Endodermal cell (in vitro differentiated cells): ENCODE data around the gene ATP11B. TPM values are rescaled to one million over a fixed set of nuclear protein-coding genes. Genes with fewer than 3 reads are reported as not detected.

Source experiments
- DNase-seq: peaks from one replicate; pipeline ENCODE4 v3.0.0-alpha.2; 2017
- H3K27ac ChIP-seq: 2 replicates; pipeline ENCODE4 v1.5.1; 2013; ENCODE audit warnings: mild to moderate bottlenecking, low read depth, low read length, moderate library complexity
- H3K27me3 ChIP-seq: 2 replicates; pipeline ENCODE4 v1.6.1; 2013; ENCODE audit warnings: mild to moderate bottlenecking, low read length, moderate library complexity; ENCODE audit not compliant: insufficient read depth, control insufficient read depth, poor library complexity, severe bottlenecking
- H3K36me3 ChIP-seq: 2 replicates; pipeline ENCODE4 v1.7.0; 2013; ENCODE audit warnings: mild to moderate bottlenecking, low read length, moderate library complexity; ENCODE audit not compliant: control insufficient read depth, insufficient read depth
- H3K4me1 ChIP-seq: one replicate; pipeline ENCODE4 v1.7.0; 2013; ENCODE audit warnings: low read length; ENCODE audit not compliant: control insufficient read depth, insufficient read depth
- H3K4me3 ChIP-seq: 2 replicates; pipeline ENCODE4 v1.5.1; 2013; ENCODE audit warnings: mild to moderate bottlenecking, low read length, moderate library complexity
- H3K9ac ChIP-seq: 2 replicates; pipeline ENCODE4 v1.6.1; 2013; ENCODE audit warnings: mild to moderate bottlenecking, low read length, moderate library complexity; ENCODE audit not compliant: poor library complexity, severe bottlenecking; ENCODE audit errors: extremely low read depth
- H3K9me3 ChIP-seq: 2 replicates; pipeline ENCODE4 v1.6.1; 2013; ENCODE audit warnings: mild to moderate bottlenecking, low read length, moderate library complexity; ENCODE audit not compliant: control insufficient read depth
- H3K27ac Mint-ChIP-seq: 2 replicates; pipeline ENCODE4 v1.8.0; 2020; ENCODE audit warnings: mixed read lengths
- H3K27me3 Mint-ChIP-seq: 2 replicates; pipeline ENCODE4 v1.8.0; 2021; ENCODE audit warnings: mild to moderate bottlenecking, mixed read lengths; ENCODE audit not compliant: insufficient read depth
- H3K36me3 Mint-ChIP-seq: 2 replicates; pipeline ENCODE4 v1.8.0; 2020; ENCODE audit warnings: low read depth, mixed read lengths
- H3K4me1 Mint-ChIP-seq: 2 replicates; pipeline ENCODE4 v1.8.0; 2020; ENCODE audit warnings: mixed read lengths
- H3K4me3 Mint-ChIP-seq: 2 replicates; pipeline ENCODE4 v1.8.0; 2020; ENCODE audit warnings: mild to moderate bottlenecking, moderate library complexity, mixed read lengths
- H3K9me3 Mint-ChIP-seq: 2 replicates; pipeline ENCODE4 v1.8.0; 2020; ENCODE audit warnings: mild to moderate bottlenecking, mixed read lengths
- CTCF ChIP-seq: fragments of 200-600 bp; sonication (generic); conservative IDR thresholded peaks from 2 replicates; pipeline ENCODE4 v1.5.0; 2021; ENCODE audit warnings: antibody characterized with exemption, mild to moderate bottlenecking
- WGBS, 2 experiments: methylation state at CpG; one replicate each; pipeline versions ENCODE4 v1.1.5 to v1.1.7; 2013; ENCODE audit warnings: missing lambda C conversion rate in 2 of 2, mixed read lengths in 1 of 2; ENCODE audit not compliant: insufficient coverage in 1 of 2, insufficient read length in 1 of 2; 5-methylcytosine and 5-hydroxymethylcytosine counted together
- total RNA-seq, 2 donors: library from RNA; stranded (reverse); fragmentation: NEBNext Ultra II Directional in 1 of 2; extraction: Animal tissue kit (Norgen Biotek cat#: 25700) in 1 of 2; gene quantifications; 2 replicates in 1 of 2; 3 replicates in 1 of 2; pipeline ENCODE4 v1.2.1, GENCODE V29; 2021

ATP11B gene
- total RNA-seq, 2 donors from 2014 or later = 23.6 to 27.8 TPM

- Histone ChIP-seq H3K4me1 (no peaks in the 10 kb centered on the region), H3K27me3 (no peaks in the 10 kb centered on the region), H3K36me3 (peaks cover 14% of the 10 kb centered on the region), H3K9me3 (no peaks in the 10 kb centered on the region), H3K27ac (no peak overlapping the region), H3K9ac (no peak overlapping the region), H3K4me3 (no peak overlapping the region)
- no peak for TF ChIP-seq CTCF
- DNase-seq = no peak
- 88 to 93% methylated on average over 2 to 4 of the region's 4 CpGs for WGBS, 2 experiments
- no peak overlapping the region for H3K27ac Mint-ChIP-seq
- H3K4me1 Mint-ChIP-seq = no peaks in the 10 kb centered on the region
- H3K27me3 Mint-ChIP-seq = no peaks in the 10 kb centered on the region
- no peak overlapping the region for H3K4me3 Mint-ChIP-seq
- H3K9me3 Mint-ChIP-seq = no peaks in the 10 kb centered on the region
- no peaks in the 10 kb centered on the region for H3K36me3 Mint-ChIP-seq
These were observed 36.6 kb downstream of the ATP11B start for GRCh38 chr3:182829761-182830405.

GRCh38 chr3:182837855-182838454 is 44.7 kb downstream of the ATP11B start:
- Histone ChIP-seq H3K4me3 (no peak overlapping the region), H3K9ac (no peak overlapping the region), H3K4me1 (no peaks in the 10 kb centered on the region), H3K36me3 (peaks cover 34% of the 10 kb centered on the region), H3K27me3 (no peaks in the 10 kb centered on the region), H3K27ac (no peak overlapping the region), H3K9me3 (no peaks in the 10 kb centered on the region)
- H3K36me3 Mint-ChIP-seq = peaks cover 4% of the 10 kb centered on the region
- H3K9me3 Mint-ChIP-seq = no peaks in the 10 kb centered on the region
- peaks cover 11% of the 10 kb centered on the region for H3K4me1 Mint-ChIP-seq
- 67% methylated on average over 2 of the region's 3 CpGs; no CpG with 5 or more reads in 1 of the 2 experiments for WGBS, 2 experiments
- DNase-seq = no peak
- H3K27ac Mint-ChIP-seq = no peak overlapping the region
- no peak overlapping the region for H3K4me3 Mint-ChIP-seq
- peak; percentile 77 for TF ChIP-seq CTCF
- no peaks in the 10 kb centered on the region for H3K27me3 Mint-ChIP-seq

GRCh38 chr3:182843478-182843877 is 50.2 kb downstream of the ATP11B start:
- no peak overlapping the region for H3K4me3 Mint-ChIP-seq
- WGBS, 2 experiments = 93 to 100% methylated on average over 3 to 4 of the region's 4 CpGs
- TF ChIP-seq CTCF = no peak
- H3K27ac Mint-ChIP-seq = no peak overlapping the region
- H3K27me3 Mint-ChIP-seq = no peaks in the 10 kb centered on the region
- Histone ChIP-seq H3K27ac (no peak overlapping the region), H3K4me3 (peak overlapping the region; percentile 21), H3K36me3 (peaks cover 34% of the 10 kb centered on the region), H3K27me3 (no peaks in the 10 kb centered on the region), H3K4me1 (peaks cover 6% of the 10 kb centered on the region), H3K9ac (no peak overlapping the region), H3K9me3 (peaks cover 10% of the 10 kb centered on the region)
- no peaks in the 10 kb centered on the region for H3K9me3 Mint-ChIP-seq
- peaks cover 13% of the 10 kb centered on the region for H3K36me3 Mint-ChIP-seq
- no peak for DNase-seq
- H3K4me1 Mint-ChIP-seq = peaks cover 17% of the 10 kb centered on the region
